T-helper 2 cell treated with Interferon-gamma antibody and Interleukin-4, amounts not matched to agents 5 μg/mL and 100 μg/mL, for 36 hours (primary cell): ENCODE results near the gene BACH2.
"Not testable (repeated sequence)": the region's sequence is repeated elsewhere in the genome, so short reads cannot be mapped to it uniquely, and the experiment has no call there.

ENCODE experiments used
- DNase-seq: peaks from one replicate; pipeline ENCODE4 v3.0.0; 2021; ENCODE audit warnings: low spot score
- H3K27ac Mint-ChIP-seq: one replicate; pipeline ENCODE4 v1.8.0; 2021; ENCODE audit warnings: mild to moderate bottlenecking, mixed read lengths
- H3K27me3 Mint-ChIP-seq: one replicate; pipeline ENCODE4 v1.8.0; 2021; ENCODE audit warnings: low read depth, mixed read lengths
- H3K36me3 Mint-ChIP-seq: one replicate; pipeline ENCODE4 v1.8.0; 2021; ENCODE audit warnings: low read depth, mixed read lengths
- H3K4me1 Mint-ChIP-seq: one replicate; pipeline ENCODE4 v1.8.0; 2021; ENCODE audit warnings: low read depth, mixed read lengths
- H3K4me3 Mint-ChIP-seq: one replicate; pipeline ENCODE4 v1.8.0; 2022; ENCODE audit warnings: mild to moderate bottlenecking, moderate library complexity, mixed read lengths
- H3K9me3 Mint-ChIP-seq: one replicate; pipeline ENCODE4 v1.8.0; 2021; ENCODE audit warnings: mixed read lengths

Gene BACH2

DNA sequence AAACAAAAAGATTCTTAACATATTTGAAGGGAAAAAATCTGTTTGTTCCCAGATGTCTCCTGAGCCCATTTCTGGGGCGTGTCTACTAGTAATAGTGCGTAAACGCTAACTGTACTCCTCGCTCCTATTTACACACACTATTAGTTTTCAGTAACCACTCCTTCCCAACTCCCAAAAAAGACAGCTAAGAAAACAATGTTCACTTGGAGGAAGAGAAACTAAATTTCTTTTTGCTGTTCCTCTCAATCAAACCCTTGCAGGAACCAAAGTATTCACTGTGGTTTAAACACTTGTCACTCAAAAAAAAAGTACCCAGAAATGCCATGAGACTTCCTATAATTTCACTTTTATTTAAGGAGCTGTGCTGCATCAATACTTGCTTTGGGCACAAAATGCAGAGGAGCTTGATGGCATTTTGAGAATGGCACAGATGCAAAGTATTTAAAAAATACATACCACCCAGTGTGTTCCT, 118.2 kb downstream of the BACH2 start:
- H3K36me3 Mint-ChIP-seq: peaks cover 6% of the 10 kb centered on the region
- no peaks in the 10 kb centered on the region for H3K27me3 Mint-ChIP-seq
- peaks cover 61% of the 10 kb centered on the region for H3K4me1 Mint-ChIP-seq
- H3K9me3 Mint-ChIP-seq: peaks cover 6% of the 10 kb centered on the region
- no peak for DNase-seq
- peak overlapping the region; percentile 74 for H3K4me3 Mint-ChIP-seq
- peak overlapping the region; percentile 76 for H3K27ac Mint-ChIP-seq

DNA sequence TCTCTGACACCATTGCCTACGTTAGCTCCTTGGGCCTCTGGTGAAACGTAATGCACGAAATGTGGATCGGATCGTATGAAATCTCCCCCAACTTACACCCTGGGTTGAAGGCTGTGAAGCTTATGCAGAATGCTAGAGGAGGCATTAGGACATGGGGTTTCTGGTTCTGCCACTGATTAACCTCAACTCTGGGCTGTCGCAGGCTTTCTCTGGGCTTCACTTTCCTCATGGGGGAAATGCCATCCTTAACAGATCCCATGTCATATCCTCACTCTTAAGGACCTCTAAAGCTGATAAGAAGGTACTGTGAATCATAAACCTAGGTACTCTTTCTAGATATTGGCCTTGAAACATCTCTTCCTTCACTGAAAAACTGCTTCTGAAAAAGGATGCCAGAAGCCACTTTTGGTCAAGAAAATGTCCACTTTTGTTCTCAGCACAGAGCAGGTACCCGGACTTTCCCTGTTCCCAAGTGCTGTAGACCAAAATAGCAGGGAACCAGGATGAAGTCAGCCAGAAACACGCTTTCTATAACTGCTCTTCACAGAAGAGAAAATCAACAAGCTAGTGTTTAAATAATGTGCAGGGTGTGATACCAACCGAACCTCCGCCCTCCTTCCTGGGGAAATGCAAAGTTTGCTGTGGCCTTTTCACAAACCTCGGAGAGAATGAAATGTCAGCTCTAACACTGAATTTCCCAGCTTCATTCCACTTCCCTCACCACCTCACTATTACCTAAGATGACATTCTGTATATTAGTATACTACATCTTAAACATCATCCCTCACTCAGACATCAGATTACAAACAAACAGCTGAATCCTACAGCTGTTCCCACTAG, 118.9 kb downstream of the BACH2 start:
- H3K4me1 Mint-ChIP-seq: peaks cover 59% of the 10 kb centered on the region
- H3K9me3 Mint-ChIP-seq: peaks cover 6% of the 10 kb centered on the region
- no peak for DNase-seq
- H3K4me3 Mint-ChIP-seq: peak overlapping the region; percentile 74
- peaks cover 6% of the 10 kb centered on the region for H3K36me3 Mint-ChIP-seq
- H3K27ac Mint-ChIP-seq: peak overlapping the region; percentile 67
- no peaks in the 10 kb centered on the region for H3K27me3 Mint-ChIP-seq

DNA sequence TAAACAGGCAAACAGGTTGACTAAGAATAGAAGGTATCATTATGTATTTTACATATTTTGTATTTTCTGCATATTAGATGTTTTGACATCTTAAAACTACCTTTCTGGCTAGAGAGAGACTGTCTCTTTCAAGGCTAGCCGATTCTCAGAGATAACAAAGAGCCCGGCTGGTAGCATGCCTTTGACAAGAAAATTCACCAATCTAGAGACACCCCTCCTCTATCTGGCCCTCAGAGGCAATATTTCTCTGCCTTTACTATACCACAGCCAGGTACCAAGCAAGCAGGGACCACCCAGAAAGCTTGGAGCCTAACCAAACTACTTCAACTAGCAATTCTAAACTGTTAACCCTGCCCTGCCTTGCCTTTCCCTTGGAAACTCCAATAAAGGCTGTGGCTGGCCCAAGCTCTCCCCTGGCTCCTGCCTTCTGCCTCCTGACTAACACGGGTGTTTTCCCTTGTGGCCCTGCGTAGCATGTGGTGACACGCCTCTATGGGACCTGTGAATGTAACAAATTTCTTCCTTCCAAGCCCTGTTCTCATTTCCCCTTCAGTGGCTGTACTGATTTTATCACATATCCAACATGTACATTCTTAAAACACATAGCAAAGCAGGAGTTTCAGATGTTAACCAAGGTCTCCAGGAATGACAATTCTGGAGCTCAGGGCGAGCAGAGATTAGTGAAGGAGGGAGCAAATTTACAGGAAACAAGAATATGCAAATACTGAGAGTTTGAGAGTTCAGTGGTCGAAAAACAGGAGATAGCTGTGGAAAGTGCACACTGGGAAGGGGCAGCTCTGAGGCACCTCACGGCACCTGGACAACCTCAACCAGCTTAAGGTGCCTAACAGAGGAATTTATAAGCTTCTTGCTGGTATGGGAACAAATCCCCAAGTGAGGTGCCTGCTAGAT, 120.8 kb downstream of the BACH2 start:
- Mint-ChIP-seq H3K36me3 (peaks cover 8% of the 10 kb centered on the region), H3K4me1 (peaks cover 46% of the 10 kb centered on the region), H3K4me3 (peak overlapping the region; percentile 62), H3K9me3 (peaks cover 6% of the 10 kb centered on the region), H3K27me3 (no peaks in the 10 kb centered on the region), H3K27ac (peak overlapping the region; percentile 59)
- DNase-seq: peak; percentile 80

DNA sequence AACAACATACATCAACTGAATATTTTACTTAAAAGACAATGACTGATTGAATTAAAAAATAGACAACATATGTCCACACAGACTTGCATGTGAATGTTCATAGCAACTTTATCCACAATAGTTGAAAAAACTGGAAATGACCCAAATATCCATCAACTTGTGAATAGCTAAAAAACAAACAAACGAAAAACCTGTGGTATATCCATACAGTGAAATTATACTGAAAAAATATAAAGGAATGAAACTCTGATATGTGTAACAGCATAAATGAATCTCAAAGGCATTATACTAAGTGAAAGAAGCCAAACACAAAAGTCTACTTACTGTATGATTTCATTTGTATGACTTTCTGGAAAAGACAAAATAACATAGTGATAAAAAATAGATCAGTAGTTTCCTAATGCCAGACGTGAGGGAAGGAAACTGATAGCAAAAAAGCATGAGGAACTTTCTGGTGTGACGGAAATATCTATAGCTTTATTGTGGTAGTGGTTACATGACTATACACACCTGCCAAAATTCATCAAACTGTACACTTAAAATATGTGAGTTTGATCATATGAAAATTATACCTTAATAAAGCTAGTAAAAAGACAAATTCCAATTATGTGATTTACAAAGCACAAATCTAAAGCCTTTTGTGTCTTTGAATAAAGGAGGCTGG, 123.2 kb downstream of the BACH2 start:
- DNase-seq: no peak
- H3K4me1 Mint-ChIP-seq: peaks cover 43% of the 10 kb centered on the region
- peak overlapping the region; percentile 5 for H3K27ac Mint-ChIP-seq
- peaks cover 9% of the 10 kb centered on the region for H3K36me3 Mint-ChIP-seq
- H3K27me3 Mint-ChIP-seq: no peaks in the 10 kb centered on the region
- H3K9me3 Mint-ChIP-seq: no peaks in the 10 kb centered on the region
- H3K4me3 Mint-ChIP-seq: no peak overlapping the region

DNA sequence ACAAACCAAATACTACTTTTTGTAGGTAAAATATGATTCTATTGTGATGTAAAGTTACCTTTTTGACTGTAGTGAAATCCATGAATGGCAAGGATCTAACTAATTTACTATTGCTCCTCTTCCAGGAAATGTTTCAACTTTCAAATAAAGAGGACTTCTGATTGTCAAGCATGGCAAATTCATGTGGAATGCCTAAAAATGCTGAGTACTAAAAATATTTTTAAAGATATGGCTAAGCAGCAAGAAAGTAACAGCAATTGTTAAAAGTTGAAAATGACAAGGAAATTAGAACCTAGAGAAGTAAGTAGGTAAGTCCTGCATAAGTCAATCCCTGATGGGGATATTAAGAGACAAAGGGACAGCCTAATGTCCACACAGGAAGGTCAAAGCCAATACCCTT, 126.0 kb downstream of the BACH2 start:
- Mint-ChIP-seq H3K36me3 (peaks cover 15% of the 10 kb centered on the region), H3K27me3 (no peaks in the 10 kb centered on the region), H3K9me3 (no peaks in the 10 kb centered on the region), H3K27ac (no peak overlapping the region), H3K4me3 (no peak overlapping the region), H3K4me1 (peaks cover 20% of the 10 kb centered on the region)
- DNase-seq: no peak

DNA sequence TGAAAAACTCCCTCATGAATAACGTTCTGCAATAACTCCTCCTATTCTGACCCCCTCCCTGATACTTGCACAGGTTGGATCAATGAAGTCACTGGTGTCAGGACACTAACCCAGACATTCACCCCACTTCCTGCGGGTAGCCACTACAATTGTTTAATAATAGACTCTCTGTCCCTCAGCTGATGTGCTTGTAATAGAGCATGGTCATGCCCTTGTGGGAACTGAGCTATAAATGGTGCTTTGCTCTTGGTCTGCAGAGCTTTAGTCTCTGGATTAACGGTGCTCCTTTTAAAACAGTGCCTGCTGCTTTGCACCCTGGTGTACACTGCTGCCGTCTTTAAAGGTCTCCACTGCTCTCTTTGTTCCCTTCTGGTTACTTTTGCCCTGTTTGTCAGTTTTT, 127.3 kb downstream of the BACH2 start:
- no peak overlapping the region for H3K4me3 Mint-ChIP-seq
- no peak for DNase-seq
- H3K27me3 Mint-ChIP-seq: no peaks in the 10 kb centered on the region
- no peaks in the 10 kb centered on the region for H3K9me3 Mint-ChIP-seq
- peaks cover 17% of the 10 kb centered on the region for H3K36me3 Mint-ChIP-seq
- peaks cover 16% of the 10 kb centered on the region for H3K4me1 Mint-ChIP-seq
- H3K27ac Mint-ChIP-seq: no peak overlapping the region

DNA sequence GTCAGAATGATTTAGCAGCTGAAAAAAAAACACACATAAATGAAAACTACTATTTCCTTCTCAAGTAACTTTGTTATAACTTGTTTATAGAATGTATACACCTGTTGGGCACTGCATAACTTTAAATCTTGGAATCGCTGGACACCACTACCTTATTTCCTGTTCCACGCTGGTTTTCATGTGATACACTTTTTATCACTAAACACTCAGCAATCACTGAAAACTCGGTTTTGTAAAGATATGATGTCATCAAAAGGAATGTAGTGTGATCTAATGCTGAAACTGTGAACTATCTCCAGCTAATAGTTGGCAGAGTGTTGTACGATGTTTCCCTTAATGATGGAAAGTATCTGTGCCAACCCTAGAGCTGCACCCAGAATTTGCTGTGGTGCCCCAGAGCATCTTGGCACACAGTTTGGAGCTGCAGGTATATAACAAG, 127.9 kb downstream of the BACH2 start:
- peaks cover 17% of the 10 kb centered on the region for H3K4me1 Mint-ChIP-seq
- no peaks in the 10 kb centered on the region for H3K9me3 Mint-ChIP-seq
- no peak for DNase-seq
- H3K36me3 Mint-ChIP-seq: peaks cover 20% of the 10 kb centered on the region
- H3K4me3 Mint-ChIP-seq: no peak overlapping the region
- H3K27me3 Mint-ChIP-seq: no peaks in the 10 kb centered on the region
- H3K27ac Mint-ChIP-seq: no peak overlapping the region

DNA sequence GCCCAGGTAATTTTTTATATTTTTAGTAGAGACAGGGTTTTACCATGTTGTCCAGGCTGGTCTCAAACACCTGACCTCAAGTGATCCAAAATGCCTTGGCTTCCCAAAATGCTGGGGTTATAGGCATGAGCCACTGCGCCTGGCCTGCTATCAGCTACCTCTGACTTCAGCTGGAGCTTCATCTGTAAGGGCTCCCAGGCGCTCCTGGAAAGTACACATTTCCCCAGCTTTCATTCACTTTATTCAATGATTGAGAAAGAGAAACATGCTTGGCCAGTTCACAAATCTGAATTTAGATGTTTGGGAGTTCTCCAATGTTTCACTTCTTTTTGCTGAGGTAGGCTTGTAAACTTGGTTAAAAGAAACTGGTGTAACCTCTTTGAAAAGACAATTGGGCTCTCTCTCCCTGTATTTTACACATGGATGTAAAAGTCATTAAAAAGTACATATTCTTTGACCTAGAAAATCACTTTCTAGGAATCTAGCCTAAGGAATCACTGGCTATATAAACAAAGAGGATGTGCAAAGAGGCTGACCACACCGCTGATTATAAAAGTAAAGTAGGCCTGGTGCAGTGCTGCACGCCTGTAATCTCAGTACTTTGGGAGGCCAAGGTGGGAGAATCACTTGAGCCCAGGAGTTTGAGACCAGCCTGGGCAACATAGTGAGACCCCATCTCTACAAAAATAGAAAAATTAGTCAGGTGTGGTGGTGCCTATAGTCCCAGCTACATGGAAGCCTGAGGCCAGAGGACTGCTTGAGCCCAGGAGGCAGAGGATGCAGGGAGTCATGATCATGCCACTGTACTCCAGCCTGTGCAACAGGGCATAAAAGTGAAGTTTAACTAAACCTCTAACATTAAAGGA, 128.9 kb downstream of the BACH2 start:
- Mint-ChIP-seq H3K4me1 (peaks cover 17% of the 10 kb centered on the region), H3K36me3 (peaks cover 20% of the 10 kb centered on the region), H3K27ac (no peak overlapping the region), H3K4me3 (no peak overlapping the region), H3K27me3 (no peaks in the 10 kb centered on the region), H3K9me3 (no peaks in the 10 kb centered on the region)
- no peak for DNase-seq

DNA sequence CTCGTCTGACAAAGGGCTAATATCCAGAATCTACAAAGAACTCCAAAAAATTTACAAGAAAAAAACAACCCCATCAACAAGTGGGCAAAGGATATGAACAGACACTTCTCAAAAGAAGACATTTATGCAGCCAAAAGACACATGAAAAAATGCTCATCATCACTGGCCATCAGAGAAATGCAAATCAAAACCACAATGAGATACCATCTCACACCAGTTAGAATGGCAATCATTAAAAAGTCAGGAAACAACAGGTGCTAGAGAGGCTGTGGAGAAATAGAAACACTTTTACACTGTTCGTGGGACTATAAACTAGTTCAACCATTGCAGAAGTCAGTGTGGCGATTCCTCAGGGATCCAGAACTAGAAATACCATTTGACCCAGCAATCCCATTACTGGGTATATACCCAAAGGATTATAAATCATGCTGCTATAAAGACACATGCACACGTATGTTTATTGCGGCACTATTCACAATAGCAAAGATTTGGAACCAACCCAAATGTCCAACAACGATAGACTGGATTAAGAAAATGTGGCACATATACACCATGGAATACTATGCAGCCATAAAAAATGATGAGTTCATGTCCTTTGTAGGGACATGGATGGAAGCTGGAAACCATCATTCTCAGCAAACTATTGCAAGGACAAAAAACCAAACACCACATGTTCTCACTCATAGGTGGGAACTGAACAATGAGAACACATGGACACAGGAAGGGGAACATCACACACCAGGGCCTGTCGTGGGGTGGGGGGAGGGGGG, 130.3 kb downstream of the BACH2 start:
- not testable (repeated sequence) for H3K27ac Mint-ChIP-seq, DNase-seq, H3K9me3 Mint-ChIP-seq, H3K27me3 Mint-ChIP-seq, H3K4me3 Mint-ChIP-seq
- Mint-ChIP-seq H3K4me1 (peaks cover 17% of the 10 kb centered on the region), H3K36me3 (peaks cover 17% of the 10 kb centered on the region)

DNA sequence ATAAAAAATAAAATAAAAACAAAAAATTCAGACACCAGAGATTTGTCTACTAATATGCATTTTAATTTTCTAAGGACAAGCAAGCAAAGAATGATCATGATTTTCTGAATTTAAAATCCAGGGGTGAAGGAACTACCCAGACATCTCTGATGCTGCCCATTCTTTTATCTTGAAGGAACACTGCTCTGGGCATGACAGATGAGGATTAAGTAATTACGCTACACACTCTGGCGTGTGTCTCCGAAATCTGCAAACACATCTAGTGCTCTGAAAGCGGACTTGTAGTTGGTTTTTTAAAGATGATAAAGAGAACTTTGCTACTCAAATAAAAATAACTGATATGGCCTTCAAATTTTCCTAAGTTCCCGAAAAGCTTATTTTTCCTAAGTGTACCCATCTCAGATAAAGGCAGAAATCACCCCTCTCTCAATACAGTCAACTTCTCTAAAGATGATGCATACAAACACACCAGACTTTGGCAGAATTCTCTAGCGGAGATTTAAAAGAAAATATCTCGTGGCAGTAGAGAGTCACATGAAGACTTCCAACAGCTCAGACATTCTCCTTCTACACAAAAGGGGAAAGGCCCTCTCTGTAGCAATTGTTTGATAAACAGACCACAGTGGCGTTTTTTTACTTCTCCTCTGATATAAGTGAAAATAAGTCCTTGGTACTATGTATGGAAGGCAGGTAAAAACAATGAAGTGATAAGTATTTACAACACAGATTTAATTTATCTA, 133.8 kb downstream of the BACH2 start:
- no peak for DNase-seq
- H3K36me3 Mint-ChIP-seq: peaks cover 10% of the 10 kb centered on the region
- H3K27me3 Mint-ChIP-seq: no peaks in the 10 kb centered on the region
- no peak overlapping the region for H3K27ac Mint-ChIP-seq
- no peaks in the 10 kb centered on the region for H3K9me3 Mint-ChIP-seq
- H3K4me1 Mint-ChIP-seq: peaks cover 28% of the 10 kb centered on the region
- no peak overlapping the region for H3K4me3 Mint-ChIP-seq

DNA sequence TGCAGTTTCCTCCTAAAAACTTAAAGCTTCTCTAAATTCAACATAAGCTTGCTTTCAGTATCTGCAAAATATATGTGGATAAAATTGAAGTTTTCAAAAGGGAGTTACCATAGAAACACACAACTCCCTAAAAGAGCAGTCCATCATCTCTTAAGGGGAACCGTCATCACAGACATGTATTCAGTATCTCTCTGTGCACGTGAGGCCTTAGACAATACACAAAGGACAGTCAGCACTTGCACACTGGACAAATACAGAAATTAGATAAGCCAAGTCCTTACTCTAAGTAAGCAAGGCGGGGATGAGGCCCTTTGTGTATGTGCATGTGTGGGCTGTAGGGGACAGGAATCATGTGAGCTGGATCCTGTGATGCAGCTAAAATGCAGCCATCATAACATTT, 136.6 kb downstream of the BACH2 start:
- no peak for DNase-seq
- no peak overlapping the region for H3K4me3 Mint-ChIP-seq
- no peaks in the 10 kb centered on the region for H3K9me3 Mint-ChIP-seq
- peaks cover 46% of the 10 kb centered on the region for H3K4me1 Mint-ChIP-seq
- no peak overlapping the region for H3K27ac Mint-ChIP-seq
- H3K36me3 Mint-ChIP-seq: peaks cover 7% of the 10 kb centered on the region
- no peaks in the 10 kb centered on the region for H3K27me3 Mint-ChIP-seq

DNA sequence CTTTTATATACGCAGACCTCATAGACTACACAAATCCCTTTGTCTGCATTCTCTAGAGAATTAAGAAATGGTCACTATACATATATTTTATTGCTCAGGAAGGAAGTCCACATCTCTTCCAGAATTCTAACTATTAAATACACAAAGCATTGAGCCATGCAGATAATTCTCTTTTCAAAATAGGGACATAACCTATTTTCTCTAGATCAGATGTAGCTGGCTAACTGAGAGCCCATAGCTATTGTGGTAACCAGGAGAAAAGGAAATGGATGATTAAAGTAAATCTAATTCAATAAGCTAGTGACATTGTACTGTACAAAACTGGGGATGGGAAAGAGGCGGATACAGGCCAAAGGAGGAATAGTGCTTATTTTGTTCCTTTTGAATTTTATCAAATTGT, 137.2 kb downstream of the BACH2 start:
- H3K4me1 Mint-ChIP-seq: peaks cover 47% of the 10 kb centered on the region
- no peak for DNase-seq
- H3K27ac Mint-ChIP-seq: no peak overlapping the region
- H3K27me3 Mint-ChIP-seq: no peaks in the 10 kb centered on the region
- H3K36me3 Mint-ChIP-seq: peaks cover 6% of the 10 kb centered on the region
- no peaks in the 10 kb centered on the region for H3K9me3 Mint-ChIP-seq
- no peak overlapping the region for H3K4me3 Mint-ChIP-seq
